ENCODE measurements around the gene LCLAT1. TPM values are rescaled to one million over a fixed set of nuclear protein-coding genes. Genes with fewer than 3 reads are reported as not detected.

LCLAT1 gene
- polyA plus RNA-seq, 2 of the 4 experiments (the other 2 are of a cell fraction) = 19.5 to 71.0 TPM

- no peak for DNase-seq (ENCODE audit: low read depth in 1 of 2, low spot score in 1 of 2)
- ATAC-seq = no peak
- H3K27ac ChIP-seq = no peak overlapping the region
- peaks cover 22% of the 10 kb centered on the region for H3K4me1 ChIP-seq
- no peak overlapping the region for H3K4me2 ChIP-seq
- FAIRE-seq = no peak
- no peaks in the 10 kb centered on the region for H3K9me3 ChIP-seq
- POLR2A ChIA-PET = interaction anchor here (0.6 to 0.7 kb wide), 3 partner anchors 89 to 241 kb away, joined by 3 read pairs; no protein-coding TSS in a partner anchor
- CTCF ChIA-PET = interaction anchor here (1.1 to 1.5 kb wide), 2 partner anchors 8 to 282 kb away, joined by 3 to 5 read pairs; no protein-coding TSS in a partner anchor
- TF ChIP-seq PBX3 (IDR thresholded peaks at IDR 0.05) = no peak
- TF ChIP-seq E2F6 (IDR thresholded peaks at IDR 0.05; ENCODE audit: borderline replicate concordance, low read depth) = no peak
- no peak for TF ChIP-seq EHMT2 (IDR thresholded peaks at IDR 0.05; ENCODE audit: low read depth)
- TF ChIP-seq HES2 (IDR thresholded peaks at IDR 0.05) = no peak
- no peak for TF ChIP-seq HOXB13 (CRISPR knock-in tag; IDR thresholded peaks at IDR 0.05; ENCODE audit: low read depth)
- TF ChIP-seq EHF (CRISPR knock-in tag; IDR thresholded peaks at IDR 0.05) = no peak
- TF ChIP-seq, protein P1, sequence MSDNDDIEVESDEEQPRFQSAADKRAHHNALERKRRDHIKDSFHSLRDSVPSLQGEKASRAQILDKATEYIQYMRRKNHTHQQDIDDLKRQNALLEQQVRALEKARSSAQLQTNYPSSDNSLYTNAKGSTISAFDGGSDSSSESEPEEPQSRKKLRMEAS (IDR thresholded peaks at IDR 0.05) = no peak
- no peak for TF ChIP-seq NR3C1 (IDR thresholded peaks at IDR 0.05)
- TF ChIP-seq NFE2L2 (conservative IDR thresholded peaks at IDR 0.05; ENCODE audit: low read length) = no peak
- H3K4me3 ChIP-seq = no peak overlapping the region
- WGBS (ENCODE audit: missing lambda C conversion rate) = 93% methylated on average over 4 of the region's 4 CpGs
Observed at GRCh38 chr2:30425326-30425725, 21.7 kb upstream of the LCLAT1 start.

DNA sequence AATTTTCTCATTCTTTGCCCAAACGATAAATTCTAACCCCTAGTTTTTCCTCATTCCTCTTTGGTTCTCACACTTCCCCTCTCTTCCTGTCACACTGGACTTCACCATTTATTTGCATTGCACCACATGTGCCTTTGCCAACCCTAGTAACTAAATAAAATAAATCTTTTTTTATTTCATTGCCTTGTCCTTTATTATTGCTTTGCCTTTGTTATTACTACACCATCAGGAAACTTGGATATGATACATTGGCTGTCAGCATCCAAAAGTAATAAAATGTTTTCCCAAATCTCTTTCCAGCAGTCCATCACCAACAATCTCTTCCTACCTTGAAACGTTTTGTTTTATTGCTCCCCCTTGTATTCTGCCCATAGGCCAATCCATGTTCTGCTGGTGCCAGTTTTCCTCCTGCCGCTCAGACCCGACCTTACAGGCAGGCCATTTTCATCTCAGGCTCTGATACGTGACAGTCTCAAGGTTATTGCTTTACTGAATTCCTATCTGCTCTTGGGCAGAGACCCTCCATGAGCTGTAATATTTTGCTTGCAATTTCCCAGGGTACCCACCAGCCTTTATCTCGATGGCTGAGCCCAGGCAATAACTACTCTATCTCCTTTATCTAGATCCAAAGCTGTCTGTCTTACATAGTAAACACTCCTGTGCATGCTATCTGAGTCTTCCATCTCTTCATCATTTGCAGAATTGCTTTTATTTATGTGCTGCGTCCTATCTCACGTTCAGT lies 19.3 kb upstream of the LCLAT1 start:
- no peak for FAIRE-seq
- no peak for DNase-seq (ENCODE audit: low read depth in 1 of 2, low spot score in 1 of 2)
- CTCF ChIA-PET = no interaction called here
- TF ChIP-seq MAFK (IDR thresholded peaks at IDR 0.05; ENCODE audit: partially characterized antibody) (no peak), JUN (IDR thresholded peaks at IDR 0.05) (no peak), FOXS1 (CRISPR knock-in tag; IDR thresholded peaks at IDR 0.05) (no peak), RCOR1 (IDR thresholded peaks at IDR 0.05; ENCODE audit: low read depth, low read length) (no peak), MYC (IDR thresholded peaks at IDR 0.05; ENCODE audit: borderline replicate concordance, low read length) (no peak), HOXB13 (CRISPR knock-in tag; IDR thresholded peaks at IDR 0.05; ENCODE audit: low read depth) (no peak), GATA3 (IDR thresholded peaks at IDR 0.05; ENCODE audit: borderline replicate concordance) (no peak)
- Histone ChIP-seq H3K4me2 (no peak overlapping the region), H3K27ac (no peak overlapping the region), H3K4me1 (peaks cover 7% of the 10 kb centered on the region), H3K9me3 (no peaks in the 10 kb centered on the region), H3K4me3 (no peak overlapping the region)
- POLR2A ChIA-PET = no interaction called here
- 71% methylated on average over 8 of the region's 8 CpGs for WGBS (ENCODE audit: missing lambda C conversion rate)
- ATAC-seq = no peak

- Histone ChIP-seq H3K4me1 (0 out of 3 replicates have a peak, but pooled peaks cover 4% of the 10 kb centered on the region), H3K4me3 (no peak overlapping the region), H3K4me2 (no peak overlapping the region), H3K27ac (no peak overlapping the region), H3K9me3 (no peaks in the 10 kb centered on the region)
- DNase-seq (ENCODE audit: low read depth in 1 of 2, low spot score in 1 of 2) (no peak), FAIRE-seq (no peak), ATAC-seq (no peak)
- WGBS (ENCODE audit: missing lambda C conversion rate) = 82% methylated on average over 2 of the region's 2 CpGs
- TF ChIP-seq KDM5A (IDR thresholded peaks at IDR 0.05) (no peak), ZSCAN20 (CRISPR knock-in tag; IDR thresholded peaks at IDR 0.05) (no peak), BHLHE40 (IDR thresholded peaks at IDR 0.05; ENCODE audit: low read depth, low read length) (no peak), HOXB5 (CRISPR knock-in tag; IDR thresholded peaks at IDR 0.05) (no peak), ZNF302 (CRISPR knock-in tag; IDR thresholded peaks at IDR 0.05) (no peak), RCOR1 (IDR thresholded peaks at IDR 0.05; ENCODE audit: low read depth, low read length) (no peak), CEBPB (IDR thresholded peaks at IDR 0.05) (no peak), RNF2 (IDR thresholded peaks at IDR 0.05; ENCODE audit: borderline replicate concordance, low read depth) (no peak), JUN (IDR thresholded peaks at IDR 0.05) (no peak), PBX3 (IDR thresholded peaks at IDR 0.05) (no peak), ESRRA (IDR thresholded peaks at IDR 0.05; ENCODE audit: borderline replicate concordance, low read length) (no peak), TFCP2L1 (CRISPR knock-in tag; IDR thresholded peaks at IDR 0.05) (no peak), MYC (IDR thresholded peaks at IDR 0.05; ENCODE audit: borderline replicate concordance, low read length) (no peak), MAFK (IDR thresholded peaks at IDR 0.05; ENCODE audit: partially characterized antibody) (no peak), HOXB13 (CRISPR knock-in tag; IDR thresholded peaks at IDR 0.05; ENCODE audit: low read depth) (no peak), NFE2L2 (conservative IDR thresholded peaks at IDR 0.05; ENCODE audit: low read length) (no peak), JUNB (IDR thresholded peaks at IDR 0.05) (no peak), SREBF2 (IDR thresholded peaks at IDR 0.05) (no peak)
- TF ChIP-seq, protein P1 (IDR thresholded peaks at IDR 0.05) = no peak
- ChIA-PET POLR2A (no interaction called here), CTCF (interaction anchor here (0.7 to 0.8 kb wide), 2 partner anchors 11 to 46 kb away, joined by 3 read pairs; no protein-coding TSS in a partner anchor)
Observed at GRCh38 chr2:30428348-30428662, 18.7 kb upstream of the LCLAT1 start.
